ENCODE results near the gene DGCR6L.
"Not testable (repeated sequence)": the region's sequence is repeated elsewhere in the genome, so short reads cannot be mapped to it uniquely, and the experiment has no call there.

DNA sequence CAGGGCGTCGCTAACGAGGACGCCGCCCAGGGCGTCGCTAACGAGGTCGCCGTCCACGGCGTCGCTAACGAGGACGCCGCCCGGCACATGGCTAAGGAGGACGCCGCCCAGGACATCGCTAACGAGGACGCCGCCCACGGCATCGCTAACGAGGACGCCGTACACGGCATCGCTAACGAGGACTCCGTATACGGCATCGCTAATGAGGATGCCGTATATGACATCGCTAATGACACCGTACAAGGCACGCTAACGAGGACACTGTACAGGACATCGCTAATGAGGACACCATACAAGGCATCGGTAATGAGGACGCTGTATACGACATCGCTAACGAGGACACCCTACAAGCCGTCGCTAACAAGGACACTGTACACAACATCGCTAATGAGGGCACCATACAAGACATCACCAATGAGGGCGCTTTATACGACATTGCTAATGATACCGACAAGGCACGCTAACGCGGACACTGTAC lies 41.9 kb upstream of the DGCR6L start:
- not testable (repeated sequence) for TF ChIP-seq FOXM1 (IDR thresholded peaks at IDR 0.05; ENCODE audit: borderline replicate concordance); FOXK2 (IDR thresholded peaks at IDR 0.05); CTBP1 (IDR thresholded peaks at IDR 0.05; ENCODE audit: borderline replicate concordance); BHLHE40 (IDR thresholded peaks at IDR 0.05; ENCODE audit: borderline replicate concordance); L3MBTL2 (conservative IDR thresholded peaks at IDR 0.05); TARDBP (IDR thresholded peaks at IDR 0.05); LEF1 (IDR thresholded peaks at IDR 0.05; ENCODE audit: borderline replicate concordance); SUZ12 (IDR thresholded peaks at IDR 0.05); ZNF384 (IDR thresholded peaks at IDR 0.05); FOXA1 (IDR thresholded peaks at IDR 0.05); ELF4 (IDR thresholded peaks at IDR 0.05)
- TF ChIP-seq, protein P1, sequence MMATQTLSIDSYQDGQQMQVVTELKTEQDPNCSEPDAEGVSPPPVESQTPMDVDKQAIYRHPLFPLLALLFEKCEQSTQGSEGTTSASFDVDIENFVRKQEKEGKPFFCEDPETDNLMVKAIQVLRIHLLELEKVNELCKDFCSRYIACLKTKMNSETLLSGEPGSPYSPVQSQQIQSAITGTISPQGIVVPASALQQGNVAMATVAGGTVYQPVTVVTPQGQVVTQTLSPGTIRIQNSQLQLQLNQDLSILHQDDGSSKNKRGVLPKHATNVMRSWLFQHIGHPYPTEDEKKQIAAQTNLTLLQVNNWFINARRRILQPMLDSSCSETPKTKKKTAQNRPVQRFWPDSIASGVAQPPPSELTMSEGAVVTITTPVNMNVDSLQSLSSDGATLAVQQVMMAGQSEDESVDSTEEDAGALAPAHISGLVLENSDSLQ (IDR thresholded peaks at IDR 0.05), result not testable (repeated sequence)
